Lung (tissue), 12 donors: ENCODE measurements around the gene MBNL1. TPM values are rescaled to one million over a fixed set of nuclear protein-coding genes. Genes with fewer than 3 reads are reported as not detected.

Source experiments
- ATAC-seq: fragments of 200-7000 bp; cut with Tn5 transposase; one replicate; pipeline ENCODE4 v1.9.1; 2020; ENCODE audit warnings: moderate number of reproducible peaks; ENCODE audit not compliant: insufficient read depth, low FRiP score
- DNase-seq, 3 donors: peaks; one replicate each; pipeline ENCODE4 v3.0.0-alpha.2; 2013 to 2017
- H3K27ac ChIP-seq, 2 donors: one replicate each; pipeline ENCODE4 v1.5.1; 2013; ENCODE audit warnings: mild to moderate bottlenecking in 2 of 2, moderate library complexity in 2 of 2, control low read depth in 1 of 2, inconsistent platforms in 1 of 2, low read depth in 1 of 2, low read length in 1 of 2
- H3K27me3 ChIP-seq, 3 donors: one replicate each; pipeline ENCODE4 v1.5.1; 2013; ENCODE audit warnings: low read length in 2 of 3; ENCODE audit not compliant: control insufficient read depth in 3 of 3, insufficient read depth in 3 of 3
- H3K36me3 ChIP-seq, 4 donors: one replicate each; pipeline ENCODE4 v1.5.1; 2013; ENCODE audit warnings: low read length in 4 of 4, mild to moderate bottlenecking in 1 of 4, moderate library complexity in 1 of 4; ENCODE audit not compliant: control insufficient read depth in 4 of 4, insufficient read depth in 4 of 4
- H3K4me1 ChIP-seq, 5 donors: one replicate each; pipeline ENCODE4 v1.5.1; 2013; ENCODE audit warnings: low read length in 5 of 5, mild to moderate bottlenecking in 2 of 5, moderate library complexity in 1 of 5; ENCODE audit not compliant: control insufficient read depth in 5 of 5, insufficient read depth in 5 of 5
- H3K4me3 ChIP-seq: one replicate; pipeline ENCODE4 v1.5.1; 2013; ENCODE audit warnings: mild to moderate bottlenecking, control low read depth, moderate library complexity
- H3K9ac ChIP-seq, 2 donors: one replicate each; pipeline ENCODE4 v1.5.1; 2013; ENCODE audit warnings: low read length in 2 of 2, control low read depth in 1 of 2; ENCODE audit not compliant: insufficient read depth in 1 of 2
- H3K9me3 ChIP-seq, 4 donors: one replicate each; pipeline ENCODE4 v1.5.1; 2013; ENCODE audit warnings: low read length in 3 of 4, mild to moderate bottlenecking in 1 of 4, moderate library complexity in 1 of 4; ENCODE audit not compliant: control insufficient read depth in 4 of 4, insufficient read depth in 3 of 4
- WGBS, 2 donors: extraction: QIAGEN DNeasy Blood & Tissue Kit; methylation state at CpG; one replicate each; pipeline ENCODE4 v1.1.7; 2013; 5-methylcytosine and 5-hydroxymethylcytosine counted together
- polyA plus RNA-seq, 2 donors: library from polyadenylated mRNA; stranded (reverse); fragments of 200-250 nt; gene quantifications; one replicate each; pipeline ENCODE4 v1.2.1, GENCODE V29; 2013
- total RNA-seq, 2 donors: library from RNA; depleted of rRNA in 1 of 2; stranded (reverse); fragments of >200 nt in 1 of 2; gene quantifications; one replicate each; pipeline ENCODE4 v1.2.1, GENCODE V29; 2014 to 2021
- TF ChIP-seq, protein P1 (sequence below): IDR thresholded peaks from 2 replicates; pipeline ENCODE4 v1.5.1; 2012; ENCODE audit warnings: mild to moderate bottlenecking; ENCODE audit errors: control extremely low read depth, extremely low read depth
- donor health status: control.
- donor health status: control.
- donor health status: Bipolar disorder and iron deficiency.
- donor health status: healthy.
- donor health status: DM: yes; HTN: yes; CAD: no.

The MBNL1 gene
- total and polyA plus RNA-seq, 4 donors = 55.3 to 266 (median 165) TPM

DNA sequence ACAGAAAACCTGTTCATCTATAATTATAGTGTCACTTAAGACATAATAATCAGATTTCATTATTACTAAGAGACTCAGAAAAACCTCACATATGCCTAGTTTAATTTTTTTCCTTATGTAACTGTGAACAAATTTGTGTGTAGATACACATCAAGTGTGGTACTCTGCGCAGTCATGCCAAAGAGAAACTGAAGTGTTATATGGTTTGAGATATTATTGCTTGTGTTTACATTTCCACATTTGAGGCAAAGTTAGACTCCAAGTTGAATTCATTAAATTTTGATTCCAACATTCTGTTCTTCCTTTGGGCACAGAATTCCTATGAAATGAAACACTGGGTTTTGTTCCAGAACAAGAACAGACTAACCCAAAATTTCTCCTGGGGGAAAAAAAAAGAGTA, 2.2 kb downstream of the MBNL1 start:
- Histone ChIP-seq H3K4me1 (peaks cover 6 to 37% (median 10%) of the 10 kb centered on the region in 5 donors), H3K4me3 (no peak overlapping the region), H3K27me3 (no peaks in the 10 kb centered on the region), H3K27ac (peak overlapping the region in 1 of 2 donors; percentile 5), H3K36me3 (peaks cover 0 to 7% (median 0%) of the 10 kb centered on the region in 4 donors), H3K9ac (peak overlapping the region in 1 of 2 donors; percentile 95), H3K9me3 (no peaks in the 10 kb centered on the region)
- ATAC-seq (no peak), DNase-seq (peak in 1 of 3 donors; percentile 36)
- TF ChIP-seq, protein P1, sequence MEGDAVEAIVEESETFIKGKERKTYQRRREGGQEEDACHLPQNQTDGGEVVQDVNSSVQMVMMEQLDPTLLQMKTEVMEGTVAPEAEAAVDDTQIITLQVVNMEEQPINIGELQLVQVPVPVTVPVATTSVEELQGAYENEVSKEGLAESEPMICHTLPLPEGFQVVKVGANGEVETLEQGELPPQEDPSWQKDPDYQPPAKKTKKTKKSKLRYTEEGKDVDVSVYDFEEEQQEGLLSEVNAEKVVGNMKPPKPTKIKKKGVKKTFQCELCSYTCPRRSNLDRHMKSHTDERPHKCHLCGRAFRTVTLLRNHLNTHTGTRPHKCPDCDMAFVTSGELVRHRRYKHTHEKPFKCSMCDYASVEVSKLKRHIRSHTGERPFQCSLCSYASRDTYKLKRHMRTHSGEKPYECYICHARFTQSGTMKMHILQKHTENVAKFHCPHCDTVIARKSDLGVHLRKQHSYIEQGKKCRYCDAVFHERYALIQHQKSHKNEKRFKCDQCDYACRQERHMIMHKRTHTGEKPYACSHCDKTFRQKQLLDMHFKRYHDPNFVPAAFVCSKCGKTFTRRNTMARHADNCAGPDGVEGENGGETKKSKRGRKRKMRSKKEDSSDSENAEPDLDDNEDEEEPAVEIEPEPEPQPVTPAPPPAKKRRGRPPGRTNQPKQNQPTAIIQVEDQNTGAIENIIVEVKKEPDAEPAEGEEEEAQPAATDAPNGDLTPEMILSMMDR = no peak
- 3 to 13% methylated on average over 1 of the region's 1 CpG for WGBS, 2 donors

DNA sequence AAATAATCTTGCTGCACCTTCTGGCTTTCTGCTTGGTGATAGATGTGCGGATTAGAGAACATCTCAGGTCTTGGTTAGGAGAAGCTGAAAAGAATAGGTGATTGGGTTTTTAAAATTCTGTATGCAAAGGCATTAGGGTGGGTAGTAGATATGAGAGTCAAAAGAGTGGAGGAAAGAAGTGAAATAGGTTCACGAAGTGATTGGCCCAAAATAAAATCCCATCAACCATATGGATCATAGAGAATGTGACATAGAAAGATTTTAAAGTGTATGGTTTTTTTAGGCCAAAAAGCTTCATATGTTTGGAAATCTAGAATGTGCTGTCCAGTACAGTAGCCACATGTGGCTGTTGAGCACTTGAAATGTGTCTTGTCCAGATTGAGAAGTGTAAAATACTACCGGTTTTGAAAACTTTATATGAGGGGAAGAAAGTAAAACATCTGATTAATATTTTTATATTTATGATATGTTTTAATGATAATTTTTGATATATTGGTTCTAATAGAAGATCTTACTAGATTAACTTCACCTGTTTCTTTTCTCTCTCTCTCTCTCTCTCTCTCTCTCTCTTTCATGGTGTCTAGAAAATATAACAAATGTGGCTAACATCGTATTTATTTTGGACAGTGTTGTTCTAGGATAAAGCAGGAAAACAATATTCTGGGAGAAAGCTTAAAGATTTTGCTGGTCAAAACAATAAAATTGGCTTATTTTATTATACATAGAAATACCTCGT, 2.9 kb downstream of the MBNL1 start:
- TF ChIP-seq, protein P1 = no peak
- Histone ChIP-seq H3K27ac (peak overlapping the region in 1 of 2 donors; percentile 38), H3K27me3 (no peaks in the 10 kb centered on the region), H3K4me3 (no peak overlapping the region), H3K9me3 (no peaks in the 10 kb centered on the region), H3K36me3 (peaks cover 0 to 7% (median 0%) of the 10 kb centered on the region in 4 donors), H3K4me1 (peaks cover 5 to 34% (median 11%) of the 10 kb centered on the region in 5 donors), H3K9ac (peak overlapping the region in 1 of 2 donors; percentile 95)
- no peak for ATAC-seq
- 24% methylated on average over 5 of the region's 5 CpGs for WGBS, 2 donors
- no peak for DNase-seq

DNA sequence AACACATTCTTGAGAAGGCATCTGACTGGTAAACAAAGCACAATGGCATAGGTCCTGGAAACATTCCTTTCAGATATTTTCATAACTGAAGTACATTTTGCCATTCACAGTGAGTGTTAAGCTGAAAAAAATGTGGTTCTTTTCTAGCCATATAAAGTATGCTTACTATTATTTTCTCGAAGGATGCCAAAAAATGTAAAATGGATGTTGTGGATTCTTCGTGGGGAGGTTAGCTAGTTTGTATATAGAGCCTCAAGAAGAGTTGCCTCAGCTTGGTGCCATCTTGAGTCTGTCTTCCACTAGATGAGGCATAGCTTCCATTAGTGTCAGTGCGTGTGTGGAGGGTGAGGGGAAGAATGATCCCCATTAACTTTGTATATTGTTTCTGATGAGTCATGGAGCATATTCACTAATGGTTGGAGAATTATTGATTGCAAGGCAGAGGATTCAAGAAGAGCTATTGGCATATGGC, 4.1 kb downstream of the MBNL1 start:
- Histone ChIP-seq H3K4me3 (no peak overlapping the region), H3K27me3 (no peaks in the 10 kb centered on the region), H3K36me3 (peaks cover 0 to 7% (median 0%) of the 10 kb centered on the region in 4 donors), H3K27ac (peak overlapping the region; percentile 32 to 60), H3K9ac (no peak overlapping the region), H3K9me3 (no peaks in the 10 kb centered on the region), H3K4me1 (peaks cover 0 to 27% (median 11%) of the 10 kb centered on the region in 5 donors)
- ATAC-seq (no peak), DNase-seq (peak in 2 of 3 donors; percentile 61 to 62)
- WGBS, 2 donors = 18% methylated on average over 3 of the region's 3 CpGs
- TF ChIP-seq, protein P1 = no peak
